ENCODE data around the gene ECPAS.

DNA sequence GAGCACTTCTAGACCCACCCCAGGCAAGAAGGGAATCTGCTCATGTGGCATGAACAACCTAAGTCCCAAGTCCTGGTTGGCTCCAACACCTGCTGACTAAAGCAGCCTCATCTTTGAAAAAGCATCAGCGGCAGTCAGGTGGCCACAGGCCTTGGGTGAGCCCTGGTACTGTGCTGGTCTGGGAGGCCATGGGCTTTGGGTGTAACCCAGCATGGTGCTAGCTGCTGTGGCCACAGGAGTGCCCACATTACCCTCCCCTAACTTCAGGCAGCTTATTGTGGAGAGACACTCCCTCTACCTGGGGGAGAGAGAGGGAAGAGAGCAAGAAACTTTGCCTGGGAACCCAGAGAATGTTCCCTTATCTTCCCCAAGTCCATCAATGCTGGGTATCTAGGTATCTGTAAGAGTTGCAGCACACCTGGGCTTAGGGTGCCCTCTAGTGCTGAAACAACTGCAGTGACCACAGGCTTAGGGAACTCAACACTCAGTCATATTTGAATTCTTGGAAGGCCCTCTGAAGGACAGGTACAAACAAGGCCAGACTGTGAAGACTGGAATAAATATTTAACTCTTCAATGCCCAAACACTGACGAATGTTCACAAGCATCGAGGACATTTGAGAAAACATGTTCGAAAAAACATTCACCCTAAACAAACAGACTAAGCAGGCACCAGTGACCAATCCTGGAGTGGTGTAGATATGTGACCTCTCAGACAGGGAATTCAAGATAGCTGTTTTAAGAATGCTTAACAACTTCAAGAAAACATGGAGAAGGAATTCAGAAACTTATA lies 84.2 kb downstream of the ECPAS start:
- TF ChIP-seq, protein P1, sequence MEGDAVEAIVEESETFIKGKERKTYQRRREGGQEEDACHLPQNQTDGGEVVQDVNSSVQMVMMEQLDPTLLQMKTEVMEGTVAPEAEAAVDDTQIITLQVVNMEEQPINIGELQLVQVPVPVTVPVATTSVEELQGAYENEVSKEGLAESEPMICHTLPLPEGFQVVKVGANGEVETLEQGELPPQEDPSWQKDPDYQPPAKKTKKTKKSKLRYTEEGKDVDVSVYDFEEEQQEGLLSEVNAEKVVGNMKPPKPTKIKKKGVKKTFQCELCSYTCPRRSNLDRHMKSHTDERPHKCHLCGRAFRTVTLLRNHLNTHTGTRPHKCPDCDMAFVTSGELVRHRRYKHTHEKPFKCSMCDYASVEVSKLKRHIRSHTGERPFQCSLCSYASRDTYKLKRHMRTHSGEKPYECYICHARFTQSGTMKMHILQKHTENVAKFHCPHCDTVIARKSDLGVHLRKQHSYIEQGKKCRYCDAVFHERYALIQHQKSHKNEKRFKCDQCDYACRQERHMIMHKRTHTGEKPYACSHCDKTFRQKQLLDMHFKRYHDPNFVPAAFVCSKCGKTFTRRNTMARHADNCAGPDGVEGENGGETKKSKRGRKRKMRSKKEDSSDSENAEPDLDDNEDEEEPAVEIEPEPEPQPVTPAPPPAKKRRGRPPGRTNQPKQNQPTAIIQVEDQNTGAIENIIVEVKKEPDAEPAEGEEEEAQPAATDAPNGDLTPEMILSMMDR (IDR thresholded peaks at IDR 0.05; ENCODE audit: poor library complexity), result peak; percentile 44
- TF ChIP-seq EZH2 (IDR thresholded peaks at IDR 0.05; ENCODE audit: borderline replicate concordance), result no peak
- TF ChIP-seq EZH2phosphoT487 (IDR thresholded peaks at IDR 0.05; ENCODE audit: low read depth, severe bottlenecking, unreplicated experiment), result no peak
